ENCODE results near the gene TMEM256.

The TMEM256 gene

GRCh38 chr17:7428557-7428956 lies 24.7 kb upstream of the TMEM256 start, which contains the start of gene SPEM3:
SPEM3 (plus strand) TSS chr17:7428857; CDS start chr17:7428903, 46 bp downstream.
- DNase-seq: no peak

DNA sequence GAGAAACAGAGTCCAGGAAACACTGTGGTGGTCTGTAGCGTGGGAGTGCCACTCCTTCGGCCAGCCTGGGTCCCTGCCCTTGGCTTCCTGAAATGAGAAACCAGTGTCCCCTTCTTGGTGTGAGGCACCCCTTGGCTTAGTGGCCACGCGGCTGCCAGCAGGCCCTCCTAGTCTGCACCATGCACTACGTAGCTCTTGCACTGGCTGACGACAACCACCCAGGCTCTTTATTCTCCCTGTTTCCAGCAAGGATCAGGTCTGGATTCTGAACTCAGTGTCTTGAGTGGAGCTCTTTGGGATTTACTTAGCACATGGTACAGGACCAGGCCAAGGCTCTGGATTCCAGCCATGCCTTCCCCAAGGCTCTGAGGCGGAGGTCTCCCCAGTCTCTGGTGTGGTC lies 23.7 kb upstream of the TMEM256 start:
- no peak for DNase-seq

- no peak for DNase-seq
These were observed 23.1 kb upstream of the TMEM256 start for GRCh38 chr17:7426896-7427489.

GRCh38 chr17:7426203-7426863 lies 22.4 kb upstream of the TMEM256 start:
- DNase-seq: no peak

- DNase-seq: no peak
These were observed 21.9 kb upstream of the TMEM256 start for GRCh38 chr17:7425756-7426155.

GRCh38 chr17:7425316-7425715 lies 21.4 kb upstream of the TMEM256 start, which contains the start of gene SPEM2:
SPEM2 (plus strand) TSS chr17:7425616; CDS start chr17:7425689, 73 bp downstream.
- DNase-seq: no peak

DNA sequence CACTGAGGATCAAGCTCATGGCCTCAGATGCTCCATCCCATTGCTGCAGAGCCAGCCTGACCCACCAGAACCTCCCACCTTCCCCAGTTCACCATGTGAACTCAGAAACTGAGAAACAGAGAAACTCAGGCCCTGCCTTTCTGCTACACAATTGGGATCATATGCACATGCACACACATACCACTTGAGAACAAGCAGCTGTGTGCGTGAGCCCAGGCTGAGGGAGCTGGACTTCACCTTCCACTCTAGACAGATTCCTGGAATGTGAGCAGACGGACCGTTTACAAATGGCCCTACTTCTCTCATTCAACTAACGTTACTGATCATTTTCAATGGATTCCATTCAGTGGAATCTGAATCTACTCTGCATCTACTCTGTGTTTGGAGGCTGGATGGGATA lies 19.8 kb upstream of the TMEM256 start:
- no peak for DNase-seq

DNA sequence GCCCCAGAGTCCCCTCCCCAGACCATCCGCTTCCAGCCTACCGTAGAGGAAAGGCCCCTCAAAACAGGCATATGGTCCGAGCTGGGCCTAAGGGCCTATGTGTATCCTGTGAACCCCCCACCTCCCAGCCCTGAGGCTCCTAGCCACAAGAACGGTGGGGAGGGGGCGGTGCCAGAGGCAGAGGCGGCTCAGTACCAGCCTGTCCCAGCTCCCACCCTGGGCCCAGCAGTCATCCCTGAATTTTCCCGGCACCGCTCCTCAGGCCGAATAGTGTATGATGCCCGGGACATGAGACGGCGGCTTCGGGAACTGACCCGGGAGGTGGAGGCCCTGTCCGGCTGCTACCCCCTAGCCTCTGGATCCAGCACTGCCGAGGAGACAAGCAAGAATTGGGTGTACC lies 17.3 kb upstream of the TMEM256 start:
- no peak for DNase-seq

DNA sequence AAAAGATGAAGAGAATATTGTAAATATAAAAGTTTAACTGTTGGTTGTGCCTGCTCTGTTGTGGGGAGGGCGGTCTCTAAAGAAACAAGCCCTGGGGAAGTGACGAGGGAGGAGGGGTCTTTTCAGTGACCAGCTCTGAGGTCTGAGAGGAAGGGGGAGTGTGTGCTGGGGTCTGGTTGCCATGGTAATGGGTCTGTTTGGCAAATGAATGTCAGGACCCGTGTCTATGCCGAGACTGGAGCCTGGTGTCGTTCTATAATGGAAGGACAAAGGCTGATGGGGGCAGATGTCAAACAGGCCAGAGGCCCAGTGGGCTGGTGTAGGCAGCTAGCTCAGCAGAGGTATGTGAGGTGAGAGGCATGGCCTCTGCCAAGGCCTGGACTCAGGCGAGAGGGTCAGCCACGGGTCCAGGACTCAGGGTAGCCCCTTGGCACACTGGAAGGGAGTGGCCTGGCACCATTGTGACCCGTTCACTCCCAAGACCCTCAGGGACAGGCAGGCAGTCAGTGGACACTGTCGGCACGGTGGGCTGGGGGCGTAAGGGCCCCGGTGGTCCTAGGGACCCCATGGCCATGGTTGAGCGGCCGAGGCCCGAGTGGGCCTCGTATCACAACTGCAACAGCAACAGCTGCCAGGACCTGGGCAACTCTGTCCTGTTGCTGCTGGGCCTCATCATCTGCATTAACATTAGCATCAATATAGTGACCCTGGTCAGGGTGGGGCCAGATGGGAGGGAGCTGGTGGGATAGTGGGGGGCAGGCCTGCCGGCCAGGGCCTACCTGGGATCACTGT lies 16.1 kb upstream of the TMEM256 start, which contains the start of gene SPEM1:
Gene SPEM1, plus strand, starts transcription at position 506 of the 792 bp plus-strand sequence. Its CDS starts 61 bp downstream, at position 567.
- no peak for DNase-seq

DNA sequence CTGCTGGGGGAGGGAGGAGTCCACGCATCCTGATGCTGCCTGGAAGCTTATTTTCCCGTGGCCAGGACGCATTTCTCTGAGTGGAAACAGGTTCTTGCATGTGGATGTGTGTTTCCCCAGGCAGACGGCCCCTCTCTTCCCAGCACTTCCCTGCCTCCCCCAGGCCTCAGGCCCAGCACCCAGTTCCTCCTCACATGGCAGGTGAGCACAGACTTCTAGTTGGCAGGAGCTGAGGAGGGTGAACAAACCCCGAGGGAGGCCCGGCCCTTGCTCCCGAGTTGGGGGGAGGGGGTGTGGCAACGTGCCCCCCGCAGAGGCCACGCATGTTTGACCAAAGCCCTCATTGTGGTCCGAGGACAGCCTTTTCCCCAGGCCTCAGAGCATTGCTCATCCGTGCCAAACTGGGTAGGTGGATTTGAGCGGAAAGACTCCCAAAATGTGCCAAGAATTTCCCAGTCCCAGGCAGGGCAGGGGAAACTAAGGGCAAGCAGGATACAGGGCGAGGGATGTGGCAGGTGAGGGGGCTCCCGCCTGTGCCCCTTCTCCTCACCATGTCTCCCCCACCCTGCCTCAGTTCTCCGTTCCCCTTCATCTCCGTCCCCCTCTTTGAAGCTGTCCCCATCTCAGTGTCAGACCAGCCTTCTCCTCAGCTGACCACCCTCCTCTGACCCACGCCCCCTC lies 14.7 kb upstream of the TMEM256 start:
- no peak for DNase-seq

GRCh38 chr17:7417056-7417655 lies 13.3 kb upstream of the TMEM256 start:
- DNase-seq: no peak

DNA sequence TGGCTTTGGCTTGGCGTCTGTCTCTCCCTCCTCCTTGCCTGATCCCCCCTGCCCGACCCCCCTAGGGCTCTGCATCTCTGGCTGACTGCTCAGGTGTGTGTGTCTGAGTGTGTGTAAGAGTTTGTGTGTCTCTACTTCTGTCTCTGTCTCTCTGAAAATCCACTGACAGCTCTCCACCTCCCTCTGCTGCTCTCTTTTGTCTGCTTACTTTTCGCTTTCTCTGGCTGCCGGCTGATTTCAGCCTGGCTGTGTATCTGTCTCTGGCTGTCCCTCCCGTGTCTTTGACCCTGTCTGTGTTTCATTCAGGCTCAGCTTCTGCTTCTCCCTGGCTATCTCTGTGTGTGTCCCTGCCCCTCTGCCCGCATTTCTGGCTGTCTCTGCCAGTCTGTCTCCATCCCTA lies 12.4 kb upstream of the TMEM256 start:
- DNase-seq: no peak

- no peak for DNase-seq
These were observed 11.9 kb upstream of the TMEM256 start for GRCh38 chr17:7415784-7416183.

DNA sequence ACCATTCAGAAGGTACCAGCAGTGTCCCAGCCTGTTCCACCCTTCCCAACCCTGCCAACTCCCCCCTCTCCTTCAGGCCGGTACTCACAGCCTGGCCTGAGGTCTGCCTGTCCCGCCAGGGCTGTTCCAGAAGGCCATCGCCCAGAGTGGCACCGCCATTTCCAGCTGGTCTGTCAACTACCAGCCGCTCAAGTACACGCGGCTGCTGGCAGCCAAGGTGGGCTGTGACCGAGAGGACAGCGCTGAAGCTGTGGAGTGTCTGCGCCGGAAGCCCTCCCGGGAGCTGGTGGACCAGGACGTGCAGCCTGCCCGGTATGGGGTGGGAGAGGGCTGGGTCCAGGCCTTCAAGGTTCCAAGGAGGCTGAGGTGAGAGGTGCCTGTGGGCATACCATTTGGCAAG lies 10.9 kb upstream of the TMEM256 start:
- no peak for DNase-seq

DNA sequence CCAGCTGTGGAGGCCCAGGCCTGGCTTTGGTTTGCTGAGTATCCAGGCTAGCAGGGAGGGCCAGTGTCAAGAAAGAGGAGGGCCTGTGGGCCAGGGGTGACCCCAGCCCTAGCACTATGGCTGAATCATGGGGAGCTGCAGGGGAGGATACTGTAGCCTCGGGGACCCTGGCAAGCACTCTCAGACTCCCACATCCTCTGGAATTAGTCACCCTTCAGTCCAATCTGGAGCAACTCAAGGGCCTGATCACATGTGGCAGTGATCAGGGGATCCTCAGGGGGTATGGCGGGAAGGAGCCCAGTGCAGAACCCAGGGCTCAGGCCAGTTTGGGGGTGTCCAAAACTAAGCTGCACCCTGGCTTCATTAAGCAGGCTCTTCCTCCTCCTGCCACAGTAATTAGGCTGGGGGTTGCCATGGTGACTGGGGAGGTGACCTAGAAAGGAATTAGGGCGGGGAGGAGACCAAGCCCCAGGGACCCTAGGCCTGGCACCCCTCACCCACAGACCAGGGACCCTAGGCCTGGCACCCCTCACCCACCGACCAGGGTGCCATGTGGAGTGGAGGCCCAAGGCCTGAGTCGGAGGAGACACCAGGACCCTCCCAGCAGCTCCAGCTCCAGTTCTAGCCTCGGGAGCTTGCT lies 9.6 kb upstream of the TMEM256 start:
- no peak for DNase-seq

DNA sequence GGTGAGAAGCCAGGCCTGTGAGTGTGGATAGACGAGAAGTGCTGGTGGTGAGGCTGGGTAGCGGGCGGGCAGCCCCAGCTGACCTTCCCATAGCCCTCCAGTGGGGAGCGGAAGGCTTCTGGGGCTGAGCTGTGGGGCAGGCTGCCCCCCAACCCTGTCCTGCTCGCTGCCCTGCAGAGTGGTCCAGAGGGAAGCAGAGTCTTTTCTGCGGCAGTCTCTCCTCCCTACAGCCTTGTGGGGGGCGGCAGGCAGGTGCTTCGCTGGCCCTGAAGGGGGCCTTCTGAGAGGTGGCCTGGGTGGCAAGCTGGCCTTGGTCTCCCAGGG lies 7.5 kb upstream of the TMEM256 start:
- DNase-seq: no peak

DNA sequence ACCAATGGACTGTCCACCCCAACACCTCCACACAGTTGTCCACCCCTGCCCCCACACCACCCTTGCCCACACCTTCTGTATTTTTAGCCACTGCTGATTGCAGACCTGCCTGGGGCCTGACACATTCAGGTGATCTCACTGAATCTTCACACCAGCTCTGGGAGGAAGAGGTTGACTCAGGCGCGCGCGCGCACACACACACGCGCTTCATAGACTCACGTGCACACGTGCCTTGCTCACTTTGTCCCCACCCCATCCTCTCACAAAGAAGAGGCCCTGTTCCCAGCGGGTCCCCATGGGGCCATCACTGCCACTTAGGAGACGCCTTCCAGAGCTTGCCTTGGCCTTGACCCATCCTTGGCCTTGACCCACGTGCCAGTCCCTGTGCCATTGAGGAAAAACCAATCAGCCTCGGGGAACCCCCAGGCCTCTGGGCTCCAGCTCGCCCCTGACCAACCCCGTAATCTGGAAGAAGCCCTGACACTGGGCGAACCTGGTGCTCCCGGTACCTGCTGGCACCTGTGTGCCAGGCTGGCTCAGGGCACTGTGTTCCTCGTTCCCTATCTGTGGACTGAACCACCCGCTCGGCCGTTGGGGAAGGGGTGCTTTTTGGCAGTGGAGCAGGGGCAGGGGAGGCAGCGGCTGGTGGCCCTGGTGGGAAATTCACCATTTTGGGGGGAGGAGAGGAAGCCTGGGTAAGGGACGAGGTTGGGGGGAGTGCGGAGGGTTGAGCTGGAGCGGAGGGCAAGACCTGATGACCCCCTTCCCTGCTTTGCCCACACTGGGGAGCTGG lies 6.9 kb upstream of the TMEM256 start:
- no peak for DNase-seq

DNA sequence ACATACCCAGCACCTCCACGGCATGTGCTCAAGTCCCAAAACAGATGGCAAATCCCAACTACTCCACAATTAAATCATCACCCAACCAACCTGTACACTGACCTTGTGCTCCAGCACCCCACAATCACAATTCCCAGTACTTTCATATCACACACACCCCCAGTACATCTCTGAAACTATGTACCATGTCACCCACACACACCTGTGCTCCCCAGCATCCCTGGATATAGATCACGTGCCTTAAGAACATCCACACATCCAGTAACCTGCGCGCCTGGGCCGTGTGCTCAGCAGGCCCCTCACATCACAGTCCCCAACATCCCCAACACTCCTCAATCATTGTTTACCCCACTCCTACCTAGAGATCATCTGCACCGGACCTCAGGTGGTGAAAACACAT lies 5.8 kb upstream of the TMEM256 start:
- DNase-seq: no peak

DNA sequence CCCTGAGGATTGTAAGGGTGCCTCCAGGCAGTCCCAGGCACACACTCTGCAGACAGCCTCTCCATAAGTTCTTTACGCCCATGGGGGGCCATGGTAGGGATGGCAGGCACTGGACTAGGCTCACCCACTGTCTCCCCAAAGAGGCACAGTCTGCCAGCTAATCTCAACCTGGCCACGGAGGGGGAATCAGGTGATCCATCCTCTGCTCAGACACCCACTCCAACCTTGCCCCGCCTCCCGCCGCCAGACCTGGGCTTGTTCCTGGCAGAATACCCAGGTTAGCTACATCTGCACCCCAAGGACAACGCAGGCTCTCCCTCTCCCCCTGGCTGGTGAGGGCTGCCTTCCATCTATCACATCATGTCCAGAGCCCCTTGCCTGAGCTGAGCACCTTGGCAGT lies 5.0 kb upstream of the TMEM256 start:
- no peak for DNase-seq

- DNase-seq: no peak
These were observed 4.4 kb upstream of the TMEM256 start for GRCh38 chr17:7408252-7408727.

DNA sequence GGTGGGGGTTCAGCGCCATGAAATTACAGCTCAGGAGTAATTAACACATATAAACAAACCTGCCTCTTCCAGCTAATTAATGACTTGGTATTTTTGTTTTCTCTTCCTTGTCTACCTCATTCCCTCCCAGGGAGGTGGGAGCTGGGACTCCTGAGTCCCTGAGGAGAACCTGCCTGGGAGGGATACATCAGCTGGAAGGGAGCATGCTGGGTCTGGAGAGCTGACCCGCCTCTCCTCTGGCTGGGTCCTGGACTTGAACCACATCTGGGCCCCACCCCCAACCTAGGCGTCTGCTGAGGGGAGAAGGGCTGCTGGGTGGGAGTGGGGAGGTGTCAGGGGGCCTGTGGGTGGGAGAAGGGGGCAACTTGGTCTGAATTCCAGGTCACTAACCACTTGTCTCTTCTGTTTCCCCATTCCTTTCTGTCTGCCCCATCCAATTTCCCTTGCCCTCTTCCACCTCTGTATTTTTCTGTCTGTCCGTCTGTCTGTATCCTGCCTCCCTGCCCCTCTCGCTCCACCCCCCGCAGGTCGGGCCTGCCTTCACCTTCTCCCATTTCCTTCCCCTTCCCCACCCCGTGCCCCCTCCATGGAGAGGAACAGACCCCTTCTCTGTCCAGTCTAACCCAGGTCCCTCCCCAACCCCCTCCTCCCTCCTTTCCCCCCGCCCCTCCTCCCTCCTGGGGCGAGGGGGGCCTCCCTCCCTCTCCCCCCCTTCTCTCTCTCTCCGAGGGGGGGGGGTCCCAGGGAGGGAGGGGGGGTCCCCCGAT lies 3.8 kb upstream of the TMEM256 start, which contains the start of gene NLGN2:
Gene NLGN2, plus strand, starts transcription at position 361 of the 767 bp plus-strand sequence. CDS start 411 bp downstream, outside the sequence.
- no peak for DNase-seq

All from activated CD4-positive, alpha-beta T cell treated with anti-CD3 and anti-CD28 coated beads, Interleukin-2, amount 50 U/mL, for 16 hours (primary cell).